Lower leg skin (tissue), 4 donors: ENCODE measurements around the gene ZRANB3. TPM values are rescaled to one million over a fixed set of nuclear protein-coding genes. Genes with fewer than 3 reads are reported as not detected.

Experiments used
- DNase-seq, 2 donors: peaks; one replicate each; pipeline ENCODE4 v3.0.0-alpha.2; 2019; ENCODE audit warnings: low spot score in 2 of 2
- H3K4me3 ChIP-seq: fragments of 200-600 bp; sonication (generic); 2 replicates; pipeline ENCODE4 v1.5.1; 2017; ENCODE audit warnings: mild to moderate bottlenecking, low read depth; ENCODE audit not compliant: poor library complexity, severe bottlenecking
- CTCF ChIP-seq, 3 donors: fragments of 450-650 bp; IDR thresholded peaks; one replicate each; pipeline ENCODE4 v1.5.1; 2016; ENCODE audit warnings: antibody characterized with exemption in 3 of 3, mild to moderate bottlenecking in 3 of 3, moderate library complexity in 2 of 3
- POLR2A ChIP-seq, 2 donors: fragments of 450-650 bp; IDR thresholded peaks; one replicate each; pipeline ENCODE4 v1.6.1; 2016 to 2017; ENCODE audit warnings: antibody characterized with exemption in 2 of 2, mild to moderate bottlenecking in 1 of 2, moderate library complexity in 1 of 2
- whole genome bisulfite sequencing, 2 donors: methylation state at CpG; one replicate each; pipeline ENCODE4 v1.1.5; 2018; 5-methylcytosine and 5-hydroxymethylcytosine counted together
- intact Hi-C: fragments of 100-400 bp; cut with DNase I; formaldehyde crosslinking; loops from one replicate; pipeline ENCODE4 v1.15.0; 2023; ENCODE audit warnings: low total_unique reads
- total RNA-seq, 4 donors: library from RNA; depleted of rRNA; stranded (reverse); fragments of >200 nt; gene quantifications; one replicate each; pipeline ENCODE4 v1.1.0, GENCODE V29; 2016

Gene ZRANB3
- total RNA-seq, 4 donors from 2014 or later: 2.1 to 8.1 (median 4.1) TPM

GRCh38 chr2:135212757-135213156 lies 318.3 kb downstream of the ZRANB3 start:
- intact Hi-C loops: no loop called here
- no peak for TF ChIP-seq CTCF (IDR thresholded peaks at IDR 0.05)
- WGBS, 2 donors: 89 to 93% methylated on average over 2 of the region's 2 CpGs

DNA sequence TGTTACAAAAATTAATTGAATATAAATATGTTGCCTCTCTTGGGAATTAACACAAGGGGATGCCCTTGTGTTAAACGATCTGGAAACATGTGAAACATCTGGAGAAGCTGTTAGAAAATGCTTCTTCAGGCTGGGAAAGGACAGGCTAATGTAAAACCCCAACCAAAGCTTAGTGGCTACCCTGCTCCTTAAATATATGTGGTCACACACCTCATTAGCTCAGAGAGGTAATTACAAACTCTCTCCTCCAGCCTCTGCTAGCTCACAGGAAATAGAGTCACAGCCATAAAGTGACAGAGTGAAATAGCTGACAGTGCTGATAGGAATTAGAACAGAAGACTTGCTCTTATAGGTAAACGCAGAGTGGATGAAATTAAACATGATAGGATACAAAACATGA lies 323.0 kb downstream of the ZRANB3 start:
- TF ChIP-seq CTCF (IDR thresholded peaks at IDR 0.05) (no peak), POLR2A (IDR thresholded peaks at IDR 0.05) (no peak)
- 59 to 64% methylated on average over 2 of the region's 2 CpGs for WGBS, 2 donors
- intact Hi-C loops: no loop called here
- DNase-seq: no peak
- H3K4me3 ChIP-seq: no peak overlapping the region

More at GRCh38 chr2:135212757-135213156, 318.3 kb downstream of the ZRANB3 start:
- no peak for DNase-seq
- H3K4me3 ChIP-seq: no peak overlapping the region

DNA sequence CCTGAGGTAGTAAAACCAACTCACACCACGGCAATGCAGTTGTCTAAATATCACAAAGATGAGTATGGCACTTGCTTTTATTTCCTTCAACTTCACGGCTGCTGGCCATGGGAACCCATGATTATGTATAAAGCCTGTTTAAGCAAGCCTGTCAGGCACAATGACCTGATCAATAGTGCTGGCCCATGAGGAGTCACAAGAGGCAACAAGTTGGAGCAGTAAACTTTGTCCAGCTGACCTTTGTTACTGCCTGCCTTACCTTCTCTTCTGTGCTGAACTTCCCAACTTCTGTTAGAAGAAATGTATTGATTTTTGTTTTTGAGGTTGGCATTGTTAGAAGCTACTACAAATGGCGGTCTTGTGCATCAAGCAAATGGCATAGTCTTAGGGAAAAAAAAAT lies 327.1 kb downstream of the ZRANB3 start:
- intact Hi-C loops: no loop called here
- H3K4me3 ChIP-seq: no peak overlapping the region
- 96 to 98% methylated on average over 3 of the region's 3 CpGs for WGBS, 2 donors
- TF ChIP-seq POLR2A (IDR thresholded peaks at IDR 0.05): no peak
- no peak for TF ChIP-seq CTCF (IDR thresholded peaks at IDR 0.05)
- DNase-seq: no peak

GRCh38 chr2:135202751-135203150 lies 328.3 kb downstream of the ZRANB3 start:
- H3K4me3 ChIP-seq: no peak overlapping the region
- DNase-seq: no peak
- TF ChIP-seq CTCF (IDR thresholded peaks at IDR 0.05) (no peak), POLR2A (IDR thresholded peaks at IDR 0.05) (no peak)
- intact Hi-C loops: no loop called here

GRCh38 chr2:135198481-135198880 lies 332.5 kb downstream of the ZRANB3 start:
- intact Hi-C loops: no loop called here
- DNase-seq: no peak
- TF ChIP-seq CTCF (IDR thresholded peaks at IDR 0.05): no peak
- TF ChIP-seq POLR2A (IDR thresholded peaks at IDR 0.05): no peak
- 90 to 91% methylated on average over 3 of the region's 3 CpGs for WGBS, 2 donors
- H3K4me3 ChIP-seq: no peak overlapping the region

DNA sequence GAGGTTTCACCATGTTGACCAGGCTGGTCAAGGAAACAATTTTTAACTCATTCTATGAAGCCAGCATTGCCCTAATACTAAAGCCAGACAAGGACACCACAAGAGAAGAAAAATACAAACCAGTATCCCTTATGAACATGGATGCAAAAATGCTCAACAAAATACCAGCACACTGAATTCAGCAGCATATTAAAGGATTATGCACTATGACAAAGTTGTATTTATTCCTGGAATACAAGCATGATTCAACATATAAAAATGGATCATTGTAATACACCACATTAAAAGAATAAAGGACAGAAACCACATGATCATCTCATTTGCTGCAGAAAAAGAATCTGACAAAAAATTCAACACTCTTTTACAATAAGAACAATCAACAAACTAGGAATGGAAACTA lies 340.2 kb downstream of the ZRANB3 start:
- intact Hi-C loops: no loop called here
- no peak overlapping the region for H3K4me3 ChIP-seq
- DNase-seq: no peak
- no peak for TF ChIP-seq POLR2A (IDR thresholded peaks at IDR 0.05)
- TF ChIP-seq CTCF (IDR thresholded peaks at IDR 0.05): no peak
